ENCODE measurements around the gene GNG7. TPM values are rescaled to one million over a fixed set of nuclear protein-coding genes. Genes with fewer than 3 reads are reported as not detected.

Gene GNG7
- polyA plus RNA-seq, 3 donors = 1.1 to 1.6 (median 1.3) TPM

- peaks cover 3 to 12% of the 10 kb centered on the region in 2 donors for H3K36me3 Mint-ChIP-seq
- no peak for DNase-seq
- H3K4me1 ChIP-seq (ENCODE audit: control insufficient read depth in 1 of 2, insufficient read depth in 2 of 2, low read length in 2 of 2) = peaks cover 35 to 58% of the 10 kb centered on the region in 2 donors
- peaks cover 11 to 57% of the 10 kb centered on the region in 2 donors for H3K27me3 ChIP-seq (ENCODE audit: control insufficient read depth in 2 of 2, insufficient read depth in 2 of 2, low read length in 2 of 2)
- peaks cover 0 to 7% (median 5%) of the 10 kb centered on the region in 7 donors for H3K9me3 Mint-ChIP-seq
- peaks cover 59 to 66% (median 61%) of the 10 kb centered on the region in 3 donors for H3K27me3 Mint-ChIP-seq (ENCODE audit: low read depth in 3 of 3)
- peaks cover 5% of the 10 kb centered on the region for H4K20me1 ChIP-seq (ENCODE audit: insufficient read depth, low read length)
- H3K9ac ChIP-seq (ENCODE audit: insufficient read depth, low read length, poor library complexity, severe bottlenecking) = no peak overlapping the region
- H3K4me3 Mint-ChIP-seq = peak overlapping the region in 1 of 2 donors; percentile 67
- no peak overlapping the region for H3K4me3 ChIP-seq (replicated peaks in 1 of 3; ENCODE audit: low read depth in 2 of 3, low read length in 3 of 3)
- no peak overlapping the region for H3K4me2 ChIP-seq (replicated peaks; ENCODE audit: extremely low read depth, low read length, poor library complexity, severe bottlenecking)
- 57% methylated on average over 2 of the region's 8 CpGs for WGBS (ENCODE audit: insufficient coverage)
- intact Hi-C loops (cut with micrococcal nuclease) = no loop called here
- no peak overlapping the region for H2AFZ ChIP-seq (ENCODE audit: insufficient read depth, low read depth, low read length, poor library complexity, severe bottlenecking)
- no peak overlapping the region for H3K27ac ChIP-seq (ENCODE audit: low read depth in 1 of 2, low read length in 2 of 2)
- TF ChIP-seq CTCF (IDR thresholded peaks at IDR 0.05) = no peak
- H3K9me3 ChIP-seq (replicated peaks in 1 of 2; ENCODE audit: control insufficient read depth in 1 of 2, insufficient read depth in 1 of 2, low read length in 2 of 2) = no peaks in the 10 kb centered on the region
- H3K4me1 Mint-ChIP-seq = peaks cover 33% of the 10 kb centered on the region
- no peaks in the 10 kb centered on the region for H3K36me3 ChIP-seq (replicated peaks in 1 of 2; ENCODE audit: control insufficient read depth in 1 of 2, insufficient read depth in 2 of 2, low read length in 2 of 2)
- no peaks in the 10 kb centered on the region for H3K79me2 ChIP-seq (ENCODE audit: insufficient read depth, low read length)
- no peak overlapping the region for H3K27ac Mint-ChIP-seq
Observed at GRCh38 chr19:2492870-2493269, 209.6 kb downstream of the GNG7 start.

- DNase-seq = no peak
- Mint-ChIP-seq H3K4me3 (peak overlapping the region in 1 of 2 donors; percentile 87), H3K27ac (no peak overlapping the region), H3K27me3 (ENCODE audit: low read depth in 3 of 3) (peaks cover 68 to 77% (median 72%) of the 10 kb centered on the region in 3 donors), H3K4me1 (peaks cover 35% of the 10 kb centered on the region), H3K9me3 (peaks cover 0 to 7% (median 4%) of the 10 kb centered on the region in 7 donors), H3K36me3 (peaks cover 3 to 12% of the 10 kb centered on the region in 2 donors)
- H3K79me2 ChIP-seq (ENCODE audit: insufficient read depth, low read length) = no peaks in the 10 kb centered on the region
- H3K27me3 ChIP-seq (ENCODE audit: control insufficient read depth in 2 of 2, insufficient read depth in 2 of 2, low read length in 2 of 2) = peaks cover 11 to 67% of the 10 kb centered on the region in 2 donors
- peaks cover 37 to 57% of the 10 kb centered on the region in 2 donors for H3K4me1 ChIP-seq (ENCODE audit: control insufficient read depth in 1 of 2, insufficient read depth in 2 of 2, low read length in 2 of 2)
- H3K27ac ChIP-seq (ENCODE audit: low read depth in 1 of 2, low read length in 2 of 2) = no peak overlapping the region
- H3K36me3 ChIP-seq (replicated peaks in 1 of 2; ENCODE audit: control insufficient read depth in 1 of 2, insufficient read depth in 2 of 2, low read length in 2 of 2) = no peaks in the 10 kb centered on the region
- 43% methylated on average over 19 of the region's 23 CpGs for WGBS (ENCODE audit: insufficient coverage)
- intact Hi-C loops (cut with micrococcal nuclease) = no loop called here
- H3K9ac ChIP-seq (ENCODE audit: insufficient read depth, low read length, poor library complexity, severe bottlenecking) = no peak overlapping the region
- no peak overlapping the region for H3K4me3 ChIP-seq (replicated peaks in 1 of 3; ENCODE audit: low read depth in 2 of 3, low read length in 3 of 3)
- H4K20me1 ChIP-seq (ENCODE audit: insufficient read depth, low read length) = peaks cover 5% of the 10 kb centered on the region
- no peak overlapping the region for H2AFZ ChIP-seq (ENCODE audit: insufficient read depth, low read depth, low read length, poor library complexity, severe bottlenecking)
- H3K9me3 ChIP-seq (replicated peaks in 1 of 2; ENCODE audit: control insufficient read depth in 1 of 2, insufficient read depth in 1 of 2, low read length in 2 of 2) = no peaks in the 10 kb centered on the region
- H3K4me2 ChIP-seq (replicated peaks; ENCODE audit: extremely low read depth, low read length, poor library complexity, severe bottlenecking) = no peak overlapping the region
- TF ChIP-seq CTCF (IDR thresholded peaks at IDR 0.05) = no peak
Observed at GRCh38 chr19:2491130-2491801, 211.2 kb downstream of the GNG7 start.
